ENCODE results near the gene PDE3B. TPM values are rescaled to one million over a fixed set of nuclear protein-coding genes. Genes with fewer than 3 reads are reported as not detected.
"Not testable (repeated sequence)": the region's sequence is repeated elsewhere in the genome, so short reads cannot be mapped to it uniquely, and the experiment has no call there.

The PDE3B gene
- total RNA-seq, 1 donor from 2014 or later: 24.3 TPM

DNA sequence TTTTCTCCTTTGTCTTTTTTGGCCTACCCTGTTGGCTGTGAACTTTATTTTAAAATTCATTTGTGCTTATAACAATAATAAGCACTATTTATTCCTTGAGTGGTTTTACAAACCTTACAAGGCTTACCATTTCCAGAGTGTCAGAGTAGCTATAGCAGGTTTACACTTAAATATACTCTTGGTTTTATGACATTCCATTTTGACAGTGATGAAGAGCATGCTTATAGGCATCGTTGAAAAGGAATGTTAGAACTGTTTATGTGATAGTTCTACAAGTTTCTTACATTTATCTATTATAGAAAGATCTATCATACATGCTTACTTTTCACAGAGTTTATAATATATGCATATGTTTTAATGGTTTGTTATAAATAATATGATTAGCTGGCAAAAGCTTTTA is 84.1 kb downstream of the PDE3B start:
- no peaks in the 10 kb centered on the region for H3K4me1 Mint-ChIP-seq
- no peaks in the 10 kb centered on the region for H3K36me3 Mint-ChIP-seq (ENCODE audit: low read depth)
- DNase-seq (ENCODE audit: low read depth, low spot score): no peak
- H3K27ac Mint-ChIP-seq (ENCODE audit: unreplicated experiment): no peak overlapping the region
- H3K4me3 Mint-ChIP-seq: no peak overlapping the region
- no peaks in the 10 kb centered on the region for H3K27me3 Mint-ChIP-seq (ENCODE audit: low read depth)
- no peaks in the 10 kb centered on the region for H3K9me3 Mint-ChIP-seq
- TF ChIP-seq, protein P1, sequence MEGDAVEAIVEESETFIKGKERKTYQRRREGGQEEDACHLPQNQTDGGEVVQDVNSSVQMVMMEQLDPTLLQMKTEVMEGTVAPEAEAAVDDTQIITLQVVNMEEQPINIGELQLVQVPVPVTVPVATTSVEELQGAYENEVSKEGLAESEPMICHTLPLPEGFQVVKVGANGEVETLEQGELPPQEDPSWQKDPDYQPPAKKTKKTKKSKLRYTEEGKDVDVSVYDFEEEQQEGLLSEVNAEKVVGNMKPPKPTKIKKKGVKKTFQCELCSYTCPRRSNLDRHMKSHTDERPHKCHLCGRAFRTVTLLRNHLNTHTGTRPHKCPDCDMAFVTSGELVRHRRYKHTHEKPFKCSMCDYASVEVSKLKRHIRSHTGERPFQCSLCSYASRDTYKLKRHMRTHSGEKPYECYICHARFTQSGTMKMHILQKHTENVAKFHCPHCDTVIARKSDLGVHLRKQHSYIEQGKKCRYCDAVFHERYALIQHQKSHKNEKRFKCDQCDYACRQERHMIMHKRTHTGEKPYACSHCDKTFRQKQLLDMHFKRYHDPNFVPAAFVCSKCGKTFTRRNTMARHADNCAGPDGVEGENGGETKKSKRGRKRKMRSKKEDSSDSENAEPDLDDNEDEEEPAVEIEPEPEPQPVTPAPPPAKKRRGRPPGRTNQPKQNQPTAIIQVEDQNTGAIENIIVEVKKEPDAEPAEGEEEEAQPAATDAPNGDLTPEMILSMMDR (conservative IDR thresholded peaks at IDR 0.05): no peak

DNA sequence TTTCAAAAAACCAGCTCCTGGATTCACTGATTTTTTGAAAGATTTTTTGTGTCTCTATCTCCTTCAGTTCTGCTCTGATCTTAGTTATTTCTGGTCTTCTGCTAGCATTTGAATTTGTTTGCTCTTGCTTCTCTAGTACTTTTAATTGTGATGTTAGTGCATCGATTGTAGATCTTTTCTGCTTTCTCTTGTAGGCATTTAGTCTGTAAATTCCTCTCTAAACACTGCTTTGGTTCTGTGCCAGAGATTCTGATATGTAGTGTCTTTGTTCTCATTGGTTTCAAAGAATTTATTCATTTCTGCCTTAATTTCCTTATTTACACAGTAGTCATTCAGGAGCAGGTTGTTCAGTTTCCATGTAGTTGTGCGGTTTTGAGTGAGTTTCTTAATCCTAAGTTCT is 96.9 kb downstream of the PDE3B start:
- DNase-seq (ENCODE audit: low read depth, low spot score); H3K4me3 Mint-ChIP-seq; H3K27me3 Mint-ChIP-seq (ENCODE audit: low read depth); H3K4me1 Mint-ChIP-seq; H3K27ac Mint-ChIP-seq (ENCODE audit: unreplicated experiment): not testable (repeated sequence)
- Mint-ChIP-seq H3K9me3 (peaks cover 15% of the 10 kb centered on the region), H3K36me3 (ENCODE audit: low read depth) (peaks cover 29% of the 10 kb centered on the region)

DNA sequence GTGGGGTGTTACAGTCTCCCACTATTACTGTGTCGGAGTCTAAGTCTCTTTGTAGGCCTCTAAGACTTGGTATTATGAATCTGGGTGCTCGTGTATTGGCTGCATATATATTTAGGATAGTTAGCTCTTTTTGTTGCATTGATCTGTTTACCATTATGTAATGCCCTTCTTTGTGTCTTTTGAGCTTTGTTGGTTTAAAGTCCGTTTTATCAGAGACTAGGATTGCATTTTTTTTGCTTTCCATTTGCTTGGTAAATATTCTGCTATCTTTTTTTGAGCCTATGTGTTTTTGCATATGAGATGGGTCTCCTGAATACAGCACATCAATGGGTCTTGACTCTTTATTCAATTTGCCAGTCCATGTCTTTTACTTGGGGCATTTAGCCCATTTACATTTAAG is 97.6 kb downstream of the PDE3B start:
- Mint-ChIP-seq H3K4me3 (no peak overlapping the region), H3K27ac (ENCODE audit: unreplicated experiment) (no peak overlapping the region), H3K9me3 (peaks cover 15% of the 10 kb centered on the region), H3K36me3 (ENCODE audit: low read depth) (peaks cover 29% of the 10 kb centered on the region), H3K4me1 (no peaks in the 10 kb centered on the region), H3K27me3 (ENCODE audit: low read depth) (no peaks in the 10 kb centered on the region)
- TF ChIP-seq, protein P1 (conservative IDR thresholded peaks at IDR 0.05): no peak
- DNase-seq (ENCODE audit: low read depth, low spot score): no peak

DNA sequence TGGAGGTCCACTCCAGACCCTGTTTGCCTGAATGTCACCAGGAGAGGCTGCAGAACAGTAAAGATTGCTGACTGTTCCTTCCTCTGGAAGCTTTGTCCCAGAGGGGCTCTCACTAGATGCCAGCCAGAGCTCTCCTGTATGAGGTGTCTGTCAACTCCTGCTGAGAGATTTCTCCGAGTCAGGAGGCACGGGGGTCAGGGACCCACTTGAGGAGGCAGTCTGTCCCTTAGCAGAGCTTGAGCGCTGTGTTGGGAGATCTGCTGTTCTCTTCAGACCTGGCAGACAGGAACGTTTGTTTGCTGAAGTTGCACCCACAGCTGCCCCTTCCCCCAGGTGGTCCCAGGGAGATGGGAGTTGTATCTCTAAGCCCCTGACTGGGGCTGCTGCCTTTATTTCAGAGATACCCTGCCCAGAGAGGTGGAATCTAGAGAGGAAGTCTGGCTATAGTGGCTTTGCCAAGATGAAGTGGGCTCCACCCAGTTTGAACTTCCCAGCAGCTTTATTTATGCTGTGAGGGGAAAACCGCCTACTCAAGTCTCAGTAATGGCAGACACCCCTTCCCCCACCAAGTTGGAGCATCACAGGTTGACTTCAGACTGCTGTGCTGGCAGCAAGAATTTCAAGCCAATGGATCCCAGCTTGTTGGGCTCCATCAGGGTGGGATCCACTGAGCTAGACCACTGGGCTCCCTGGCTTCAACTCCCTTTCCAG is 99.4 kb downstream of the PDE3B start:
- H3K36me3 Mint-ChIP-seq (ENCODE audit: low read depth): peaks cover 26% of the 10 kb centered on the region
- peaks cover 15% of the 10 kb centered on the region for H3K9me3 Mint-ChIP-seq
- TF ChIP-seq, protein P1 (conservative IDR thresholded peaks at IDR 0.05): no peak
- H3K4me3 Mint-ChIP-seq: no peak overlapping the region
- no peak for DNase-seq (ENCODE audit: low read depth, low spot score)
- H3K27ac Mint-ChIP-seq (ENCODE audit: unreplicated experiment): no peak overlapping the region
- no peaks in the 10 kb centered on the region for H3K27me3 Mint-ChIP-seq (ENCODE audit: low read depth)
- peaks cover 10% of the 10 kb centered on the region for H3K4me1 Mint-ChIP-seq

DNA sequence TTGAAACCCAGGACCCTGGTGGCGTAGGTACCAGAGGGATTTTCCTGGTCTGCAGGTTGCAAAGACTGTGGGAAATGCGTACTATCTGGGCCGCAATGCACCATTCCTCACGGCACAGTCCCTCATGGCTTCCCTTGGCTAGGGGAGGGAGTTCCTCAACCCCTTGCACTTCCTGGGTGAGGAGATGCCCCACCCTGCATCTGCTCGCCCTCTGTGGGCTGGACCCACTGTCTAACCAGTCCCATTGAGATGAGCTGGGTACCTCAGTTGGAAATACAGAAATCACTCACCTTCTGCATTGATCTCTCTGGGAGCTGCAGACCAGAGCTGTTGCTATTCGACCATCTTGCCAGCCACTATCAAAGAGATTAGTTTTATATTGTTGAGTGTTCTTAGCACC is 100.1 kb downstream of the PDE3B start:
- not testable (repeated sequence) for H3K27me3 Mint-ChIP-seq (ENCODE audit: low read depth); H3K27ac Mint-ChIP-seq (ENCODE audit: unreplicated experiment); H3K4me3 Mint-ChIP-seq; DNase-seq (ENCODE audit: low read depth, low spot score)
- Mint-ChIP-seq H3K36me3 (ENCODE audit: low read depth) (peaks cover 21% of the 10 kb centered on the region), H3K9me3 (peaks cover 15% of the 10 kb centered on the region), H3K4me1 (peaks cover 10% of the 10 kb centered on the region)

DNA sequence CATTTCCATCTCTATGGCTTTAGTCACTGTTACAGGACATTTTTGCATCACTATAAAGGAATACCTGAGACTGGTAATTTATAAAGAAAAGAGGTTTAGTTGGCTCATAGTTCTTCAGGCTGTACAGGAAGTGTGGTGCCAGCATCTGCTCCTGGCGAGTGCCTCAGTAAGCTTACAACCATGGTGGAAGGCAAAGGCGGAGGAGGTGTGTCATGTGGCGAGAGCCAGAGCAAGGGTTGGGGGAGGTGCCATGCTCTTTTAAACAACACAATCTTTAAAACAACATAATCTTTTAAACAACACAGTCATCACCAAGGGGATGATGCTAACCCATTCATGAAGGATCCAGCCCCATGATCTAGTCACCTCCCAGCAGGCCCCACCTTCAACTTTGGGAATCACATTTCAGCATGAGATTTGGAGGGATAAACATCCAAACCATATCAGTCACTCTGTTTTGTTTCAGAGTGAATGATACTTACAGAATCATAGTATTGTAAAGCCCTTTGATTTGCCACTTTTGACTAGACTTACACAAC is 103.3 kb downstream of the PDE3B start:
- H3K27me3 Mint-ChIP-seq (ENCODE audit: low read depth): no peaks in the 10 kb centered on the region
- no peak overlapping the region for H3K27ac Mint-ChIP-seq (ENCODE audit: unreplicated experiment)
- H3K4me1 Mint-ChIP-seq: peaks cover 10% of the 10 kb centered on the region
- peaks cover 6% of the 10 kb centered on the region for H3K9me3 Mint-ChIP-seq
- H3K4me3 Mint-ChIP-seq: no peak overlapping the region
- no peak for DNase-seq (ENCODE audit: low read depth, low spot score)
- TF ChIP-seq, protein P1 (conservative IDR thresholded peaks at IDR 0.05): no peak
- peaks cover 6% of the 10 kb centered on the region for H3K36me3 Mint-ChIP-seq (ENCODE audit: low read depth)
